Erythroblast (primary cell): ENCODE data around the gene IL10RB.

Source experiments
- GATA1 ChIP-seq: IDR thresholded peaks from 2 replicates; pipeline ENCODE4 v1.6.1; 2011; ENCODE audit warnings: low read depth, mild to moderate bottlenecking, control low read depth, low read length, moderate library complexity
- POLR2A ChIP-seq: IDR thresholded peaks from 2 replicates; pipeline ENCODE4 v1.6.1; 2011; ENCODE audit warnings: mild to moderate bottlenecking, low read length

- TF ChIP-seq POLR2A (no peak), GATA1 (no peak)
Measured at GRCh38 chr21:33339918-33340317, 73.8 kb downstream of the IL10RB start.
